HCT116 (cell line): ENCODE data around the gene FOXO3. TPM values are rescaled to one million over a fixed set of nuclear protein-coding genes. Genes with fewer than 3 reads are reported as not detected.

ENCODE experiments used
- ATAC-seq: fragments of 200-7000 bp; cut with Tn5 transposase; 2 replicates; pipeline ENCODE4 v1.9.1; 2020; ENCODE audit warnings: mild to moderate bottlenecking, moderate library complexity
- BruUV-seq: library from RNA; stranded (reverse); fragments of 400-500 nt; replicated peaks from 2 replicates; lab custom pipeline; 2021; lab: Mats Ljungman, UMichigan
- CTCF ChIA-PET: fragments of 300-600 bp; sonication (Branson Sonifier 250); formaldehyde crosslinking; loops from one replicate; lab custom pipeline; 2021; ENCODE audit warnings: antibody characterized with exemption; lab: Charles Lee
- POLR2A ChIA-PET: fragments of 300-600, 350-600 bp; sonication (Branson Sonifier 250); formaldehyde crosslinking; loops from one replicate; lab custom pipeline; 2021; ENCODE audit warnings: antibody characterized with exemption; lab: Charles Lee
- RAD21 ChIA-PET, 2 experiments: fragments of 300-600 bp; sonication (Branson Sonifier 250); formaldehyde crosslinking; loops; one replicate each; lab custom pipeline; 2023; ENCODE audit warnings: low total read pairs in 2 of 2; ENCODE audit not compliant: uncharacterized antibody in 2 of 2, unreplicated experiment in 2 of 2, low non-redundant PET in 1 of 2; lab: Charles Lee
- DNase-seq: peaks from one replicate; pipeline ENCODE4 v3.0.0-alpha.2; 2010; ENCODE audit warnings: low read depth, low spot score
- H2AFZ ChIP-seq: fragments of 200-600 bp; shearing (Covaris generic), sonication (generic); 2 replicates; pipeline ENCODE4 v1.6.1; 2017; ENCODE audit warnings: low read depth, mixed run types, mixed read lengths, antibody characterized with exemption, low read length; ENCODE audit not compliant: poor library complexity, severe bottlenecking
- H3K27ac ChIP-seq: 2 replicates; pipeline ENCODE4 v1.5.1; 2012; ENCODE audit warnings: low read depth, low read length
- H3K27me3 ChIP-seq: fragments of 200-600 bp; sonication (generic); 2 replicates; pipeline ENCODE4 v1.6.1; 2016; ENCODE audit warnings: mixed run types, low read length, mixed read lengths; ENCODE audit not compliant: insufficient read depth
- H3K36me3 ChIP-seq, 2 experiments: fragments of 200-500 bp in 1 of 2; fragments of 200-600 bp in 1 of 2; sonication (Bioruptor generic) in 1 of 2; sonication (generic) in 1 of 2; 2 replicates each; pipeline versions ENCODE4 v1.5.1 to v1.6.1; 2014 to 2016; ENCODE audit warnings: low read length in 2 of 2, inconsistent platforms in 1 of 2, mixed read lengths in 1 of 2, mixed run types in 1 of 2; ENCODE audit not compliant: insufficient read depth in 2 of 2, control insufficient read depth in 1 of 2
- H3K4me1 ChIP-seq, 2 experiments: fragments of 200-600 bp in 1 of 2; sonication (generic) in 1 of 2; 2 replicates each; pipeline versions ENCODE4 v1.5.1 to v1.6.1; 2012 to 2017; ENCODE audit warnings: low read length in 2 of 2, inconsistent platforms in 1 of 2, mild to moderate bottlenecking in 1 of 2, mixed read lengths in 1 of 2, mixed run types in 1 of 2, moderate library complexity in 1 of 2; ENCODE audit not compliant: insufficient read depth in 2 of 2, control insufficient read depth in 1 of 2
- H3K4me2 ChIP-seq: fragments of 200-600 bp; sonication (generic); 2 replicates; pipeline ENCODE4 v1.6.1; 2017; ENCODE audit warnings: mixed run types, low read length, mixed read lengths
- H3K4me3 ChIP-seq, 2 experiments: fragments of 200-600 bp in 1 of 2; sonication (generic) in 1 of 2; replicated peaks in 1 of 2; 2 replicates each; pipeline ENCODE4 v1.5.1; 2011 to 2016; ENCODE audit warnings: low read length in 2 of 2, control low read depth in 1 of 2, low read depth in 1 of 2, mild to moderate bottlenecking in 1 of 2, mixed read lengths in 1 of 2, mixed run types in 1 of 2
- H3K79me2 ChIP-seq: fragments of 200-600 bp; sonication (generic); 2 replicates; pipeline ENCODE4 v1.6.1; 2017; ENCODE audit warnings: mild to moderate bottlenecking, mixed run types, low read length, moderate library complexity, mixed read lengths; ENCODE audit not compliant: insufficient read depth
- H3K9ac ChIP-seq: fragments of 200-600 bp; sonication (generic); 2 replicates; pipeline ENCODE4 v1.6.1; 2016; ENCODE audit warnings: low read length, mixed read lengths
- H3K9me2 ChIP-seq: fragments of 200-600 bp; sonication (generic), shearing (Covaris generic); 2 replicates; pipeline ENCODE4 v1.6.1; 2017; ENCODE audit warnings: mixed run types, mild to moderate bottlenecking, moderate library complexity; ENCODE audit not compliant: insufficient read depth
- H3K9me3 ChIP-seq, 2 experiments: fragments of 200-500 bp in 1 of 2; fragments of 200-600 bp in 1 of 2; sonication (Bioruptor generic) in 1 of 2; sonication (generic) in 1 of 2; 2 replicates each; pipeline ENCODE4 v1.6.1; 2014 to 2017; ENCODE audit warnings: low read length in 2 of 2, mixed read lengths in 2 of 2, inconsistent platforms in 1 of 2, low read depth in 1 of 2, mild to moderate bottlenecking in 1 of 2, mixed run types in 1 of 2, moderate library complexity in 1 of 2; ENCODE audit not compliant: control insufficient read depth in 1 of 2, insufficient read depth in 1 of 2
- H4K20me1 ChIP-seq: fragments of 200-600 bp; sonication (generic), shearing (Covaris generic); 2 replicates; pipeline ENCODE4 v1.6.1; 2017; ENCODE audit warnings: mixed run types, mild to moderate bottlenecking, moderate library complexity; ENCODE audit not compliant: insufficient read depth
- CBX3 ChIP-seq: IDR thresholded peaks from 2 replicates; pipeline ENCODE4 v1.6.1; 2012; ENCODE audit warnings: low read depth
- CEBPB ChIP-seq: IDR thresholded peaks from 2 replicates; pipeline ENCODE4 v1.6.1; 2012; ENCODE audit warnings: low read depth
- EGR1 ChIP-seq: IDR thresholded peaks from 2 replicates; pipeline ENCODE4 v1.6.1; 2012; ENCODE audit warnings: low read depth
- EZH2 ChIP-seq: fragments of 200-600 bp; sonication (generic); IDR thresholded peaks from 2 replicates; pipeline ENCODE4 v1.6.1; 2017; ENCODE audit warnings: antibody characterized with exemption, mixed run types
- EZH2phosphoT487 ChIP-seq: fragments of 200-600 bp; IDR thresholded peaks from 2 replicates; pipeline ENCODE4 v1.6.1; 2018; ENCODE audit warnings: antibody characterized with exemption, borderline replicate concordance
- FOSL1 ChIP-seq: IDR thresholded peaks from 2 replicates; pipeline ENCODE4 v1.6.1; 2012; ENCODE audit warnings: low read depth
- POLR2A ChIP-seq: IDR thresholded peaks from 2 replicates; pipeline ENCODE4 v1.7.0; 2011; ENCODE audit warnings: borderline replicate concordance; ENCODE audit not compliant: insufficient read depth, insufficient read length; ENCODE audit errors: extremely low read depth
- POLR2AphosphoS5 ChIP-seq: IDR thresholded peaks from 2 replicates; pipeline ENCODE4 v1.6.1; 2011; ENCODE audit warnings: mild to moderate bottlenecking, low read depth, low read length, moderate library complexity
- RAD21 ChIP-seq: IDR thresholded peaks from 2 replicates; pipeline ENCODE4 v1.6.1; 2012; ENCODE audit warnings: low read depth, mild to moderate bottlenecking
- SIN3A ChIP-seq: IDR thresholded peaks from 2 replicates; pipeline ENCODE4 v1.6.1; 2012; ENCODE audit warnings: low read depth
- SRF ChIP-seq: IDR thresholded peaks from 2 replicates; pipeline ENCODE4 v1.6.1; 2012; ENCODE audit warnings: low read depth
- TCF7L2 ChIP-seq: IDR thresholded peaks from 2 replicates; pipeline ENCODE4 v1.7.0; 2011; ENCODE audit warnings: borderline replicate concordance, inconsistent platforms; ENCODE audit not compliant: insufficient read depth, insufficient read length; ENCODE audit errors: extremely low read depth
- YY1 ChIP-seq: IDR thresholded peaks from 2 replicates; pipeline ENCODE4 v1.6.1; 2011; ENCODE audit warnings: low read length, low read depth, moderate library complexity, mild to moderate bottlenecking; ENCODE audit not compliant: insufficient replicate concordance; ENCODE audit errors: extremely low read depth
- ZBTB33 ChIP-seq: IDR thresholded peaks from 2 replicates; pipeline ENCODE4 v1.6.1; 2011; ENCODE audit warnings: mild to moderate bottlenecking, low read length, moderate library complexity; ENCODE audit not compliant: insufficient replicate concordance; ENCODE audit errors: extremely low read depth
- ZNF274 ChIP-seq: fragments of 200-500 bp; sonication (Bioruptor generic); IDR thresholded peaks from 2 replicates; pipeline ENCODE4 v1.6.1; 2014; ENCODE audit warnings: mild to moderate bottlenecking, low read depth, low read length, inconsistent platforms
- intact Hi-C: fragments of 100-400 bp; cut with micrococcal nuclease; formaldehyde crosslinking; loops from 2 replicates; pipeline ENCODE4 v1.10.0; 2022
- total RNA-seq: library from RNA; stranded (reverse); gene quantifications from one replicate; pipeline ENCODE4 v1.2.1, GENCODE V29; 2021; ENCODE audit not compliant: unreplicated experiment
- TF ChIP-seq, protein P1 (sequence below): IDR thresholded peaks from 2 replicates; pipeline ENCODE4 v1.6.1; 2012
- TF ChIP-seq, protein P2 (sequence below), 3 experiments: fragments of 200-600 bp in 1 of 3; sonication (generic) in 1 of 3; IDR thresholded peaks in 2 of 3; conservative IDR thresholded peaks in 1 of 3; 2 replicates each; pipeline ENCODE4 v1.5.1; 2012 to 2017; ENCODE audit warnings: low read depth in 2 of 3, low read length in 2 of 3, antibody characterized with exemption in 1 of 3, borderline replicate concordance in 1 of 3, control low read depth in 1 of 3, mild to moderate bottlenecking in 1 of 3, mixed read lengths in 1 of 3, mixed run types in 1 of 3, moderate library complexity in 1 of 3; ENCODE audit not compliant: insufficient read depth in 1 of 3

Gene FOXO3
- total RNA-seq, 1 experiment from 2014 or later: 40.0 TPM

GRCh38 chr6:108630050-108630714 is 69.5 kb downstream of the FOXO3 start:
- Histone ChIP-seq H3K9ac (no peak overlapping the region), H3K9me2 (no peaks in the 10 kb centered on the region), H3K4me3 (no peak overlapping the region), H3K27ac (no peak overlapping the region), H4K20me1 (peaks cover 18% of the 10 kb centered on the region; the same call in 1 of the 2 replicates), H3K36me3 (no peaks in the 10 kb centered on the region), H3K4me1 (peaks cover 0 to 15% of the 10 kb centered on the region in 2 experiments; a peak in 1 of 4 replicates), H2AFZ (no peak overlapping the region), H3K4me2 (no peak overlapping the region), H3K9me3 (no peaks in the 10 kb centered on the region), H3K79me2 (peaks cover 92% of the 10 kb centered on the region), H3K27me3 (no peaks in the 10 kb centered on the region)
- no peak for DNase-seq
- RAD21 ChIA-PET: no interaction called here
- POLR2A ChIA-PET: no interaction called here
- TF ChIP-seq POLR2A: no peak
- no peak for TF ChIP-seq ZBTB33
- no peak for TF ChIP-seq ZNF274
- TF ChIP-seq TCF7L2: no peak
- TF ChIP-seq EZH2: no peak
- TF ChIP-seq EGR1: no peak
- TF ChIP-seq EZH2phosphoT487: no peak
- TF ChIP-seq RAD21: no peak
- no peak for TF ChIP-seq CEBPB
- no peak for TF ChIP-seq FOSL1
- TF ChIP-seq, protein P1, sequence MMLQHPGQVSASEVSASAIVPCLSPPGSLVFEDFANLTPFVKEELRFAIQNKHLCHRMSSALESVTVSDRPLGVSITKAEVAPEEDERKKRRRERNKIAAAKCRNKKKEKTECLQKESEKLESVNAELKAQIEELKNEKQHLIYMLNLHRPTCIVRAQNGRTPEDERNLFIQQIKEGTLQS: no peak
- TF ChIP-seq, protein P2, sequence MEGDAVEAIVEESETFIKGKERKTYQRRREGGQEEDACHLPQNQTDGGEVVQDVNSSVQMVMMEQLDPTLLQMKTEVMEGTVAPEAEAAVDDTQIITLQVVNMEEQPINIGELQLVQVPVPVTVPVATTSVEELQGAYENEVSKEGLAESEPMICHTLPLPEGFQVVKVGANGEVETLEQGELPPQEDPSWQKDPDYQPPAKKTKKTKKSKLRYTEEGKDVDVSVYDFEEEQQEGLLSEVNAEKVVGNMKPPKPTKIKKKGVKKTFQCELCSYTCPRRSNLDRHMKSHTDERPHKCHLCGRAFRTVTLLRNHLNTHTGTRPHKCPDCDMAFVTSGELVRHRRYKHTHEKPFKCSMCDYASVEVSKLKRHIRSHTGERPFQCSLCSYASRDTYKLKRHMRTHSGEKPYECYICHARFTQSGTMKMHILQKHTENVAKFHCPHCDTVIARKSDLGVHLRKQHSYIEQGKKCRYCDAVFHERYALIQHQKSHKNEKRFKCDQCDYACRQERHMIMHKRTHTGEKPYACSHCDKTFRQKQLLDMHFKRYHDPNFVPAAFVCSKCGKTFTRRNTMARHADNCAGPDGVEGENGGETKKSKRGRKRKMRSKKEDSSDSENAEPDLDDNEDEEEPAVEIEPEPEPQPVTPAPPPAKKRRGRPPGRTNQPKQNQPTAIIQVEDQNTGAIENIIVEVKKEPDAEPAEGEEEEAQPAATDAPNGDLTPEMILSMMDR (IDR thresholded peaks at IDR 0.05 in 2 of 3, conservative IDR thresholded peaks at IDR 0.05 in 1 of 3; ENCODE audit: borderline replicate concordance in 1 of 3, insufficient read depth in 1 of 3, low read depth in 2 of 3, low read length in 2 of 3): no peak
- TF ChIP-seq POLR2AphosphoS5: no peak
- no peak for TF ChIP-seq YY1
- no peak for TF ChIP-seq SIN3A
- no peak for TF ChIP-seq SRF
- TF ChIP-seq CBX3: no peak
- intact Hi-C loops: no loop called here
- BruUV-seq: no TSS peak
- CTCF ChIA-PET: no interaction called here
- ATAC-seq: peak; percentile 22; the same call in 1 of the 2 replicates
